Astrocyte of the spinal cord (primary cell): Measurements from ENCODE around the gene PCSK9.

Source experiments
- DNase-seq: peaks from one replicate; pipeline ENCODE4 v3.0.0; 2011; ENCODE audit warnings: low read depth, low spot score
- H3K4me3 ChIP-seq: 2 replicates; pipeline ENCODE4 v1.5.1; 2011; ENCODE audit warnings: low read depth, mild to moderate bottlenecking, low read length, moderate library complexity
- in situ Hi-C: cut with HindIII; loops from 2 replicates; pipeline ENCODE4 v1.10.0; 2017; ENCODE audit warnings: low sequenced_read_pairs
- TF ChIP-seq, protein P1 (sequence below): IDR thresholded peaks from 2 replicates; pipeline ENCODE4 v1.5.1; 2012; ENCODE audit warnings: low read depth, mild to moderate bottlenecking, low read length, inconsistent platforms

PCSK9 gene

DNA sequence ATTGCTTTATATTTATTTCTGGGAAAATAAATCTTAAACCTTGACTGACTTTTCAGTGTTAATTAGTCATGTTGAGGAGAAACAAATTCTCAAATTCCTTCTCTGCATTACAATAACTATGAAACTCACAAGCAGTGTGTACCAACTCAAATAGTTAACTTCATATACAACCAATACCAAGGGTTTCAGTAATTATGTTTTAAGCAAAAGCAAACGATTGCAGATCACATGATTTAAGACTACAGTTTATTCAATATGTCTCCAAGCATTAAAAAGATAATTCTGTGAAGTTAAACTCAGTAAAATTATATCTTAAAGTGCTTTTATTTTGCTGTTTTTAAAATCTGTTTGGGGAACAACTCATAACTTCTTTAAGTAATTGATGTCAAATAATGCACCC is 28.6 kb downstream of the PCSK9 start:
- no peak overlapping the region for H3K4me3 ChIP-seq
- no peak for DNase-seq
- in situ Hi-C loops = no loop called here
- TF ChIP-seq, protein P1, sequence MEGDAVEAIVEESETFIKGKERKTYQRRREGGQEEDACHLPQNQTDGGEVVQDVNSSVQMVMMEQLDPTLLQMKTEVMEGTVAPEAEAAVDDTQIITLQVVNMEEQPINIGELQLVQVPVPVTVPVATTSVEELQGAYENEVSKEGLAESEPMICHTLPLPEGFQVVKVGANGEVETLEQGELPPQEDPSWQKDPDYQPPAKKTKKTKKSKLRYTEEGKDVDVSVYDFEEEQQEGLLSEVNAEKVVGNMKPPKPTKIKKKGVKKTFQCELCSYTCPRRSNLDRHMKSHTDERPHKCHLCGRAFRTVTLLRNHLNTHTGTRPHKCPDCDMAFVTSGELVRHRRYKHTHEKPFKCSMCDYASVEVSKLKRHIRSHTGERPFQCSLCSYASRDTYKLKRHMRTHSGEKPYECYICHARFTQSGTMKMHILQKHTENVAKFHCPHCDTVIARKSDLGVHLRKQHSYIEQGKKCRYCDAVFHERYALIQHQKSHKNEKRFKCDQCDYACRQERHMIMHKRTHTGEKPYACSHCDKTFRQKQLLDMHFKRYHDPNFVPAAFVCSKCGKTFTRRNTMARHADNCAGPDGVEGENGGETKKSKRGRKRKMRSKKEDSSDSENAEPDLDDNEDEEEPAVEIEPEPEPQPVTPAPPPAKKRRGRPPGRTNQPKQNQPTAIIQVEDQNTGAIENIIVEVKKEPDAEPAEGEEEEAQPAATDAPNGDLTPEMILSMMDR = no peak

DNA sequence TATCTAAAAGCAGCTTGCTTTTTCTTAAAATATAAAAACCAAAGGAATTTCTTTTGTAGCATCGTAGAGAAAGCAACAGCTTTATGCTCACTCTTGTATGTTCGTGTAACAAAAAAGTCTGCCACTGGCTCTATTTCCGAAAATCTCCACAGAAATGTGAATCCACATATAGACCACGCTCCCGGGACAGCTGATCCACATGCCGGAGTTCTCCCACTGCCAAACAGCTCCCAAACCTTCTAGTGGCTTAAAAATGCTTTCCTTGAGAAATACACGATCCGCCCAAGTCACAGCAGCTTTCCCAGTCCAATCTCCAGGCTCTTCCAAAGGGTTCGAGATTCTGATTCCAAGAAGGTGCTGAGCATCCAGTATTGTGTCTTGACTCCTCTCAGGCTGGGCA is 29.3 kb downstream of the PCSK9 start:
- DNase-seq = no peak
- in situ Hi-C loops = no loop called here
- no peak overlapping the region for H3K4me3 ChIP-seq
- TF ChIP-seq, protein P1 = no peak

DNA sequence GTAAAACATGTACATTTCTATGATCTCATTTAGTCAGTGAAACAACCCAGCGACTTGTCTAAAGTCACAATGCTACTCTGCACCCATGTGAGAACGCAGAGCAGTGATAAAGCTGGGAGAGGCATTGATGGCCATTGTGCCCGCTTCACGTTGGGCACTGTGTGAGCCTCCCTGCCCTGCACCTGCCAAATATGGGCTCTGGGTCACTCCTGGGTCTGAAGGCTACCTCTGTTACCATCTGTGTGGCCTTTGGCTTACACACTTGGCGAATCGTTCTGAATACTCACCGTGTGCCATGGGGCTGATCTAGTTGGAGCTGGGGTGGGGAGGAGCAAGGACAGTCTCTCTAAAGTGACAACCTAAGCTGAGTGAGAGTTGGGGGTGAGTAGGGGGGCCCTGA is 29.9 kb downstream of the PCSK9 start:
- DNase-seq = no peak
- in situ Hi-C loops = no loop called here
- no peak overlapping the region for H3K4me3 ChIP-seq
- TF ChIP-seq, protein P1 = no peak

DNA sequence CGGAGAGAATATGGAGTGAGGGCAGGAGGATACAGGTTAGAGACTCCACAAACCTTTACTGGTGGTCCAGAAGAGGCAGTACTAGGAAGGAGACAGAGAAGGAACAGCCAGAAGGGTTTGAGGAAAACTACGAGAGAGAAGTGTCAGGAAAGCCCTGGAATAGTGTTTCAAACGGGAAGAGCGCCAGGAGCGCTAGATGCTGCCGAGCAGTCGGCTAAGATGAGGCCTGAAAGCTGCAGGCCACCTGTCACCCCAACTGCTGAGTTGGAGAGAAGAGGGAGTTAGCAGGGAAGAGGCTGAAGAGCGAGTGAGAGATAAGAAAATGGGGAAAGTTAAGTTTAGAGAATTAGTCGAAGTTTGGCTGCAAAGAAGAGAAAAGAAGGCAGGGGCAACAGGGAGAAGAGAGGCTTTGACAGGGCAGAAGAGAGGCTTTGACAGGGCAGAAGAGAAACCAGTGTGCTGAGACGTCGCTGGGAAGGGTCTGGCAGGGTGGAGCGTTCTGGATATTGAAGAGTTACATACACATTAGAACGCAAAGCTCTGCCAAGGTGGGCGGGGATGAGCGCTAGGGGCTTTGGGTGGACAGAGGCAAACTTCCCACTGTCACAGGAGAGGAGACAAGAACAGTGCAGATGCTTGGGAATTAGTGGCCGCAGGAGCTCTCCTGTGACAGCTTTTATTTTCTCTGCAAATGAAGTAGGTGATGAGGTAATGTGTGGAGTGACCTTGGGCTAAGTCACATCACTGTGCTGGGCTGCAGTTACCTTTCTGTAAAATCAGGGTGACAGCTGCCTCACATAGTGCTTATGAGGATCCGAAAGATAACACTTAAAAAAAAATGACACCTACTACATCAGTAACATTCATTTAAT is 31.2 kb downstream of the PCSK9 start:
- TF ChIP-seq, protein P1 = no peak
- no peak for DNase-seq
- in situ Hi-C loops = no loop called here
- H3K4me3 ChIP-seq = no peak overlapping the region

DNA sequence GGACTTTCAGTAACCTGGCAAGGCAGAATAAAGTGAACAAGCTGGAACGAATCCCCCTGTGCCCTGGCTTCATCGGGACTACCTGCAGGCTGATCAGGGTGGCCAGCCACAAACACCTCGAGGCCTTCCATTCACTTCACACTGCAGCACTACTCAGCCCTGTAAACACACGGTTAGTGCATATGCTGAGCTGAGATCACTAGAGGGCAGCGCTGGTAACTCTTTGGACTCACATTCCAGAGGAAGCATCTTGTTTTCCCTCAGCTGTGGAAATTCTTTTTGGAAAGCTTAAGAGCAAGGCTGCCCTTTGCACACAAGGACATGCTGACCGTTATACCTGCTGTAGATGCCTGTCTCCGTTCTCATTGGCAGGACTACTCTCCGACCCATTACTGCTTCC is 32.1 kb downstream of the PCSK9 start:
- no peak overlapping the region for H3K4me3 ChIP-seq
- peak; percentile 47 for DNase-seq
- TF ChIP-seq, protein P1 = peak; percentile 67
- in situ Hi-C loops = no loop called here

DNA sequence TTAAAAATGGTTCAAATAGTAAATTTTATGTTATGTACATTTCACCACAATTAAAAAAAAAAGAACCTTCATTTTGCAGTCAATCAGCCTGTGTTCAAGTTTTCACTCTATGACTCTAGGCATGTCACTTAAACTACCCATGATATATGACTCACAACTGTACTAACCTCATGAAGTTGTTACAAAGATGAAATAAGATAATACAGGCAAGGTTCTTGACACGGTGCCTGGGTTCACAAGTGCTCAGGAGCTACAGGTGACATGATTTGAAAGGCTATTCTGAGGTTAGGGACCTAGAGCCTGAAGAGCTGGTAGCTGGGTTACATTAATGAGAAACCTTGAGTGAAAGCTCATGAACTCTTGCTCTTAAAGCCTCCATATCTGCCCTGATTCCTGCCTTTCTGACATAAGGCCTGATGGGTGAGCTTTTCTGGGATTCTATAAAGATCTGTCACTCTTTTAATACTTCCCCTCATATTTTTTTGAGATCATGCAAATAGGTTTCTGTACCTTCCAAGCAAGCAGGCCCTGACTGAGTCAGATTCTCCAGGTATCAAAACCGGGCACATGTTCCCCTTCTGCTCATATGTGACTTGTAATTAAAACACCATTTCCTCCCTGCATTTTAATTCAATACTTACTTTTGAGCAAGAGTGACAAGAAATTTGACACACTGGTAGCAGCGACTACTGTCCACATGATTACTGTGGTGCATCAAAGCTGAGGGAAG is 34.0 kb downstream of the PCSK9 start:
- in situ Hi-C loops = no loop called here
- DNase-seq = no peak
- TF ChIP-seq, protein P1 = no peak
- no peak overlapping the region for H3K4me3 ChIP-seq
